Measurements from ENCODE around the gene SH3PXD2A. TPM values are rescaled to one million over a fixed set of nuclear protein-coding genes. Genes with fewer than 3 reads are reported as not detected.
"Not testable (repeated sequence)": the region's sequence is repeated elsewhere in the genome, so short reads cannot be mapped to it uniquely, and the experiment has no call there.

The SH3PXD2A gene
- total RNA-seq, 2 experiments from 2014 or later = 7.8 to 8.5 TPM

DNA sequence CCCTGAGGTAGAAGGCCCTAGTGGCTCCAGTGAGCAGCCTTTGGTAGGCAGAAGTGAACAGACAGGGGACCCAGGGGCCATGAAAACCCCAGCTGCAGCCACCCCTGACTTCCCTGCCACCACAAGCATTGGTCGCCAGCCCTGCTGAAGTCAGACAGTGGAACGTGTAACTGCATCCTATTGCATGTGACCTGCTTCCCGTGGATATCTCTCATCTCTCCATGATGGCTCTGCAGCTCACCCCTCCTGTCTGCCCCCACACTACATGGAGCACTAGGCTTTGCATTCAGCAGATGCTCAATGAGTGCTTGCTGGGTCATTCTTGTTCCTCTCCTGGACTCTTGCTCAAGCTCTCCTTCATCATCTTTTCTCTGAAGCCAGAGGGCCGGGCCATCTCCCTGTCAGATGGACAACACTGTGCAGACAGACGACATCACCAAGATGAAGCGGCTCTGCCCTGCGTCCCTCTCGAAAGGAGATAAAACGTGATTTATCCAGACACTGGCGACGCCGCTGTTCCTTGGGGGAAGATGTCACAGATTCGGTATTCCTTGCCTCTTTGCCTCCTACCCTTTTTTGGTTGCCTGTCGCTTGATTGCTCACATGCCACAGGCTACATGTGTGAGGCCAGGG, 117.5 kb downstream of the SH3PXD2A start:
- H3K27ac Mint-ChIP-seq = no peak overlapping the region
- no peaks in the 10 kb centered on the region for H3K27me3 Mint-ChIP-seq (ENCODE audit: low read depth)
- DNase-seq = no peak
- intact Hi-C loops (cut with micrococcal nuclease) = no loop called here
- CTCF ChIA-PET = interaction anchor here (0.9 to 1.3 kb wide), 2 partner anchors 14 to 24 kb away, joined by 3 read pairs; no protein-coding TSS in a partner anchor
- no peaks in the 10 kb centered on the region for H3K4me1 Mint-ChIP-seq (ENCODE audit: low read depth)
- H3K4me3 Mint-ChIP-seq = no peak overlapping the region
- H3K9me3 Mint-ChIP-seq = no peaks in the 10 kb centered on the region
- H3K36me3 Mint-ChIP-seq (ENCODE audit: low read depth) = no peaks in the 10 kb centered on the region

DNA sequence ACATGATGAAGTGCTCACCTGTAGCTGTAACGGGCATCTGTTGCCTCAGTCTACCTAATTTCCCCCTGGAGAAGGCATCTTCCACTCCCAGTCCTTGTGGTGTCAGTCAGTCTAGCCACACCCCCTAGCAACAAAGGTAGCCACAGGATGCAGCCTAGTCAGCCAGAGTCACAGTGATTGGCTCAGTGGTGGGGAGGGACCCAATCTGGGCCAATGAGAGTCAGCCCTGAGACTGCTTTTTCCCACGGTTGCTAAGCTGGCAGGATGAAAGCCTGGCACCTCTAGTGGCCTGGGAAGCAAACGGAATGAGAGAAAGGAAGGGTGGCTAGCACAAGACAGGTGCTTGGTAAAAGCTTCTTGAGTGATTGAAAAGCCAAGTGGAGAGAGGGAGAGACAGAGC, 118.6 kb downstream of the SH3PXD2A start:
- H3K4me3 Mint-ChIP-seq = no peak overlapping the region
- no peaks in the 10 kb centered on the region for H3K36me3 Mint-ChIP-seq (ENCODE audit: low read depth)
- no peaks in the 10 kb centered on the region for H3K9me3 Mint-ChIP-seq
- intact Hi-C loops (cut with micrococcal nuclease) = no loop called here
- H3K27ac Mint-ChIP-seq = no peak overlapping the region
- CTCF ChIA-PET = interaction anchor here (0.5 to 1.3 kb wide), 3 partner anchors 16 to 184 kb away, joined by 3 read pairs; no protein-coding TSS in a partner anchor
- no peaks in the 10 kb centered on the region for H3K27me3 Mint-ChIP-seq (ENCODE audit: low read depth)
- no peaks in the 10 kb centered on the region for H3K4me1 Mint-ChIP-seq (ENCODE audit: low read depth)
- peak; percentile 18 for DNase-seq

DNA sequence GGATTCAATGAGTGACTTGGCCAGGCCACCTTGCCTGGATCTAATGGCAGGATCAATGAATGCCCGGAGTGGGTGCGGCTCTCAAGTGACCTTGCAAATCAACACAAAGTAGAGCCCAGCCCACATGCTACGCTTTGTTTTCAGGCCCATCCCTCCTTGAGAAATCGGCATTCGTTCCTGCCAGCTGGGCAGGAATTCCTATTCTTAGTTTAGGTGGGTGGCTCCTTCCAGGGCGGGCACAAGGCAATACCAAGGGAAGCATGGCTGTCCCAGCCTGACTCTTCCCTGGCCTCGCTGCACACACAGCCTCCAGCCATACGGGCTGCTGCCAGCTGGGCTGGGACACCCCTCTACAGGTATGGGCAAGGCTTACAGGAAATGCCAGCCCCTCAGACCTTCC, 119.3 kb downstream of the SH3PXD2A start:
- no peak for DNase-seq
- CTCF ChIA-PET = no interaction called here

DNA sequence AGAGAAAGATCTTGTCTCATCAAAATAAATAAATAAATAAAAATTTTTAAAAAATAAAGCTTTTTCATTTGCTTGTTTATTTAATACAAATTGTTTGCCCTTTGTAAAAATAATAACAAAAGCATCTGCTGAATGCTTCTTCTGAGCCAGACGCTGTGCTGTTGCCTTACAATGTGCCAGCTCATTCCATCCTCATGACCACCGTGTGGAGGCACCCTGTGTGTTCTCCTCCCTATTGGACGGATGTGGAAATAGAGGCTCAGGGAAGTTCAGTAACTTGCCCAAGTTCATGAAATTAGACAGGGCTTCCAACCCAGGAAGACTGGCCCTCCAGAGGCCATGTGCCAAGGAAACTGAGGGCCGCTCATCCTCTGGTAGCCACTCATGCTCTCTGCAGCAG, 120.6 kb downstream of the SH3PXD2A start:
- H3K9me3 Mint-ChIP-seq = no peaks in the 10 kb centered on the region
- CTCF ChIA-PET = interaction anchor here (0.8 to 2.9 kb wide), 3 partner anchors 17 to 140 kb away, joined by 3 to 7 read pairs (median 5); no protein-coding TSS in a partner anchor
- H3K27me3 Mint-ChIP-seq (ENCODE audit: low read depth) = no peaks in the 10 kb centered on the region
- H3K4me3 Mint-ChIP-seq = no peak overlapping the region
- no peaks in the 10 kb centered on the region for H3K36me3 Mint-ChIP-seq (ENCODE audit: low read depth)
- intact Hi-C loops (cut with micrococcal nuclease) = no loop called here
- DNase-seq = no peak
- no peak overlapping the region for H3K27ac Mint-ChIP-seq
- no peaks in the 10 kb centered on the region for H3K4me1 Mint-ChIP-seq (ENCODE audit: low read depth)

More for the DNA sequence above, 119.3 kb downstream of the SH3PXD2A start:
- Mint-ChIP-seq H3K36me3 (ENCODE audit: low read depth) (no peaks in the 10 kb centered on the region), H3K27ac (no peak overlapping the region), H3K9me3 (no peaks in the 10 kb centered on the region), H3K27me3 (ENCODE audit: low read depth) (no peaks in the 10 kb centered on the region), H3K4me3 (no peak overlapping the region), H3K4me1 (ENCODE audit: low read depth) (no peaks in the 10 kb centered on the region)
- intact Hi-C loops (cut with micrococcal nuclease) = no loop called here

DNA sequence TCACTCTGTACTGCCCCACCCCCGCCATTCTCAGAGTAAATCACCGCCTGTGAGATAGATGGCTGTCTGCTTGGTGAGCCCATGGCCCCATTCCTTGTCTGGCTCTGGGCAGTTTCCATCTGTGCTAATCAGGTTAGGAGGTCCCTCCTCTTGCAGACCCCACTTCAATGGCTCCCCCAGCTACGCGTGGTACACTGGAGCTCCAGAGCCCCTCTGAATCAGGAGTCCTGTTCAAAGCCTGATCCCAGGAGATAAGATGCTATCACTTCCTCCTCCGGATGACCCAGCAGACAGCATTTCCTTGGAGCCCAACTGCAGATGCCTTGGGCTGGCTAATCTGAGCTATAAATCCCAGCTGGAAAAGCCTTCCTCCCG, 122.3 kb downstream of the SH3PXD2A start:
- CTCF ChIA-PET = interaction anchor here (1.2 to 2.9 kb wide), 3 partner anchors 20 to 25 kb away, joined by 4 to 7 read pairs (median 6); no protein-coding TSS in a partner anchor
- H3K36me3 Mint-ChIP-seq (ENCODE audit: low read depth) = no peaks in the 10 kb centered on the region
- no peaks in the 10 kb centered on the region for H3K9me3 Mint-ChIP-seq
- no peak for DNase-seq
- intact Hi-C loops (cut with micrococcal nuclease) = no loop called here
- no peaks in the 10 kb centered on the region for H3K27me3 Mint-ChIP-seq (ENCODE audit: low read depth)
- no peaks in the 10 kb centered on the region for H3K4me1 Mint-ChIP-seq (ENCODE audit: low read depth)
- H3K27ac Mint-ChIP-seq = no peak overlapping the region
- H3K4me3 Mint-ChIP-seq = no peak overlapping the region

DNA sequence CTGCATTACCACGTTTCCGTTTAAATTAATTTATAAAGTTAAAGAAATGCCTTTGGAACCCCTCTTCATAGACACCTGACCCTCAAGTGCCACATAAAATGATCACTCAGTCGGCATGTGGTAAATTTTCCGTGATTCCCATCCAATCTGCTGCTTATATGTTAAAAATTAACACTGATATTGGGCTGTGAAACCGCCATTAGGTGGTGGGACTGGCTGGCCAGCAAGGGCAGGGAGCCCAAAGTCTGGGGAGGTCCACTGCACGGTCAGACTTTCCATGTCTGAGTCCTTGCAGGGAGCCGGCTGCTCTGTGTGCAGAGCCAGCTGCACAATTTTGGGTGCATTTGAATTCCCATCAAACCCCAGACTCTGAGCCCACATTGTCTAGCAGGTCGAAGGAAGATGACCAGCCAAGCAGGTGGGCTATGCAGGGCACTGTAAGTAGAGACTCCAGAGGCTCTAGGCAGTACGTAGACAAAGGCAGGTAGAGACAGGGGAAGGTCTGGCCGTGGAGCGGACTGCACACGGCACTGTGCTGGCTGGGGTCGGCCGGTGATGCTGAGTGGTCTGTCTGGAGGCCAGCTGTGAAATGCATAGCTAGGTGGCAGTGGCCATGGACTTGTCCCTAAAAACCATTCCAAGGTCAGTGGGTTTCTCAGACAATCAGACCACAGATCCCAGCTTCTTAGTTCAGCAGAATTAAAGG, 122.9 kb downstream of the SH3PXD2A start:
- Mint-ChIP-seq H3K36me3 (ENCODE audit: low read depth) (no peaks in the 10 kb centered on the region), H3K27ac (no peak overlapping the region), H3K4me3 (no peak overlapping the region), H3K9me3 (no peaks in the 10 kb centered on the region), H3K4me1 (ENCODE audit: low read depth) (no peaks in the 10 kb centered on the region), H3K27me3 (ENCODE audit: low read depth) (no peaks in the 10 kb centered on the region)
- intact Hi-C loops (cut with micrococcal nuclease) = no loop called here
- CTCF ChIA-PET = interaction anchor here (1.2 to 1.5 kb wide), 2 partner anchors 20 to 24 kb away, joined by 4 to 6 read pairs; no protein-coding TSS in a partner anchor
- no peak for DNase-seq

DNA sequence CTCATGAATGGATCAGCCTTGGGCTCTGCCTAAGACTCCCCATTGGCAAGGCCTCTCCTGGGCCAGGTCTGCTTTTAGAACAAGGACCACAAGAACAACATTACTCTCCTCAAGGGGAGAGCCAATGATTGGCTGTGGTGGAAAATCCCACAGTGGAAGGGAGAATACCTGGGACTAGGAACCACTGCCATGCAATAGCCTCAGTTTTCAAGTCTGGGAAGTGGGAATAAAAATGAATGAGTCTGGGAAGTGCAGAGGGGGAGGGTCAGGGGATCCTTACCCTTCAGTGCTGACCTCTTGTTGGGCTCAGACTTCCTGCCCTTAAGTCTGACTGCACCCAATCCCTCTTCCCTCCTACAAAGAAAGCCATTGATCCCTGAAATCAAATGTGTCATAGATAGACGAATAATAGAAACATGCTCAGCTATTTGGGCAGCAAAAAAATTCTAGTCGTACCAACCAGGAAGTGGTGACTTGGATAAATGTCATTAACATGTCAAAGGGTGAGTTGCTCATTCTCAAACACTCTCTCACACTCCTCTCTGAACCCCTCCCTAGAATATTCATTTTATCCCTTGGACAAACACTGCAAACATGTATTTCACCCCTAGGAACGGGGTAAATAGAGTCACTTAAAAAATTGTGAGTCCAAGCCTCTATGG, 123.6 kb downstream of the SH3PXD2A start:
- H3K9me3 Mint-ChIP-seq = no peaks in the 10 kb centered on the region
- H3K27me3 Mint-ChIP-seq (ENCODE audit: low read depth) = no peaks in the 10 kb centered on the region
- H3K27ac Mint-ChIP-seq = no peak overlapping the region
- intact Hi-C loops (cut with micrococcal nuclease) = no loop called here
- CTCF ChIA-PET = interaction anchor here (1.5 kb wide), 1 partner anchor 19 kb away, joined by 6 read pairs; no protein-coding TSS in a partner anchor
- DNase-seq = no peak
- no peak overlapping the region for H3K4me3 Mint-ChIP-seq
- no peaks in the 10 kb centered on the region for H3K36me3 Mint-ChIP-seq (ENCODE audit: low read depth)
- no peaks in the 10 kb centered on the region for H3K4me1 Mint-ChIP-seq (ENCODE audit: low read depth)

DNA sequence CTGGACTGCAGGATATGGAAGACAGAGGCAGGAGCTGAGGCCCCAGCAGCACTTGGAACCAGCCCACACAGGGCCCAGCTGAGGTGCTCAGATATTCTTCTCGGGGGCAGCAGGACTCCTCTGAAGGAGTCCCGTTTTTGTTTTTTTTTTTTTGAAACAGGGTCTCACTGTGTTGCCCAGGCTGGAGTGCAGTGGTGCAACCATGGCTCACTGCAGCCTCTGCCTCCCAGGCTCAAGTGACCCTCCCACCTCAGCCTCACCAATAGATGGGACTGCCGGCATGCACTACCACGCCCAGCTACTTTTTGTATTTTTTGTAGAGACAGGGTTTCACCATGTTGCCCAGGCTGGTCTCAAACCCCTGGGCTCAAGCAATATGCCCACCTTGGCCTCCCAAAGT, 124.3 kb downstream of the SH3PXD2A start:
- H3K4me1 Mint-ChIP-seq (ENCODE audit: low read depth); H3K27ac Mint-ChIP-seq; H3K36me3 Mint-ChIP-seq (ENCODE audit: low read depth); DNase-seq; H3K4me3 Mint-ChIP-seq; H3K27me3 Mint-ChIP-seq (ENCODE audit: low read depth); H3K9me3 Mint-ChIP-seq; intact Hi-C loops (cut with micrococcal nuclease): not testable (repeated sequence)
- CTCF ChIA-PET = interaction anchor here (1.0 to 1.6 kb wide), 2 partner anchors 124 to 127 kb away, joined by 3 to 4 read pairs; no protein-coding TSS in a partner anchor

DNA sequence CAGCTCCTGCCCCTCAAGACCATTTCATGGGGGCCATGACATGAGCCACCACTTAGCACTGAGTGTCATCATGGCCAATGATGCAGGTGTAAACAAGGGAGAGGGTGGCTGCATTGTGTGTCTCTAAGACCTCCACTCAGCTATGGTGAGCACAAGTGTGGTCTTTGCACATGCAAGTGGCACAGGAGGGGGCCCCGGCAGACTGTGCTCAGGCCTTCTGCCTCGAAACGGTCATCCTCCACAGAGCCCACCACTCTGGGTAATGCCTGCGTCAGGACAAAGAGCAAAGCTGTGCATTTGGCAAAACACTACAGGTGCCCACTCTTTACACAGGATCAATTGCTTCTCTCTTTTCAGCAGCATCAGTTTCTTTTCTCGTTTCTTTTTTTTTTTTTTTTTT, 125.5 kb downstream of the SH3PXD2A start:
- Mint-ChIP-seq H3K36me3 (ENCODE audit: low read depth) (no peaks in the 10 kb centered on the region), H3K27me3 (ENCODE audit: low read depth) (no peaks in the 10 kb centered on the region), H3K4me1 (ENCODE audit: low read depth) (no peaks in the 10 kb centered on the region), H3K4me3 (no peak overlapping the region), H3K27ac (no peak overlapping the region), H3K9me3 (no peaks in the 10 kb centered on the region)
- intact Hi-C loops (cut with micrococcal nuclease) = no loop called here
- CTCF ChIA-PET = interaction anchor here (1.0 to 2.2 kb wide), 4 partner anchors 15 to 129 kb away, joined by 3 to 5 read pairs (median 4); no protein-coding TSS in a partner anchor
- no peak for DNase-seq

DNA sequence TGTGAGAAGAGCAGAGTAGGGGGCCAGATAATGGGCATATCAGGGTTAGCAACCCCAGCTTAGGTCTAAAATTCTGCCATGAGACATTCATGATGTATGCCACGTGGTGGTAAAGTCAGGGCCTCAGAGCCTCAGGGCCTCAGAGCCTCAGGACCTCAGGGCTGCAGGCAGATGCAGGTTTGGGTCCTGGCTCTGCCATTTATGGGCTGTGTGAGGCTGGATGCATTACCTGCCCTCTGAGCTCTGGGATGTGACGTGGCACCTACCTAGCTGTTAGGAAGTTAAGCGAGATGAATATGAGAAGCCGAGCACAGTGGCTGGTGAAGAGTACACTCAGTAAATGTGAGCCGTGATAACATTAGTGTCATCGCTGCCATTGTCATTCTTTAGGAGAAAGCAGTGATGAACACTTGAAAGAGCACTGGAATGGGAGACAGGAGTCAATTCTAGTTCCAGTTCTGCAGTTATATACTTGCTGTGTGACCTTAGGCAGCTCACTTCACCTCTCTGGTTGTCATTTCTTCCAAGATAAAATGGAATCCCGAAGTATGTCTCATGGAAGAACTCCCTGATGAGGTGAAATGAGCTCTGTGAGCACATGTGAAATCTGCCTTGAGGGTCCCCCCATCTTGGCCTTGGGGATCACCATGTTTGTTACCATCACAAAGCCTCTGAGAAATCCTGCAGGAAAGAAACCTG, 127.2 kb downstream of the SH3PXD2A start:
- Mint-ChIP-seq H3K36me3 (ENCODE audit: low read depth) (no peaks in the 10 kb centered on the region), H3K27me3 (ENCODE audit: low read depth) (no peaks in the 10 kb centered on the region), H3K9me3 (no peaks in the 10 kb centered on the region), H3K4me3 (no peak overlapping the region), H3K4me1 (ENCODE audit: low read depth) (no peaks in the 10 kb centered on the region), H3K27ac (no peak overlapping the region)
- CTCF ChIA-PET = interaction anchor here (0.6 to 2.2 kb wide), 3 partner anchors 14 to 284 kb away, joined by 3 to 5 read pairs (median 4); no protein-coding TSS in a partner anchor
- no peak for DNase-seq
- intact Hi-C loops (cut with micrococcal nuclease) = no loop called here

DNA sequence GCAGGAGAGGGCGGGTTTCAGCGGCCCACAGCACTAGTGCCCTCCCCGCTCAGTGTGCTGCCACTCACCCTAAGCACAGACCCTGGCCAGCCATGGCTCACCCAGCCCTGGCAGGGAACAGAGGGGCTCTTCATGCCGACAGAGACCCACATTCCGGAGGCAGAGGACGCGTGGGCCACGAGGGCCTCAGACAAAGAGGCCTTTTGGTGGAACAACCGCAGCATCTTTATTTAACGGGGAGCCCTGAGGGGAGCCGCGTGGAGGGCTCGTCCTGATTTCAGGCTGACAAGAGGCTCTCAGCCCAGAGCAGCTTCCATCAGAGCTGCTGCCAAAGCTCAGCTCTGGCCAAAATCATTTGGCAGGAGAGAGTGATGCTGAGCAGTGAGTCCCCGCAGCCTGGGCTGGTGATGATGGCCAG, 127.8 kb downstream of the SH3PXD2A start:
- CTCF ChIA-PET = no interaction called here
- intact Hi-C loops (cut with micrococcal nuclease) = no loop called here
- Mint-ChIP-seq H3K4me3 (no peak overlapping the region), H3K4me1 (ENCODE audit: low read depth) (no peaks in the 10 kb centered on the region), H3K9me3 (no peaks in the 10 kb centered on the region), H3K27ac (no peak overlapping the region), H3K27me3 (ENCODE audit: low read depth) (no peaks in the 10 kb centered on the region), H3K36me3 (ENCODE audit: low read depth) (no peaks in the 10 kb centered on the region)
- DNase-seq = no peak

DNA sequence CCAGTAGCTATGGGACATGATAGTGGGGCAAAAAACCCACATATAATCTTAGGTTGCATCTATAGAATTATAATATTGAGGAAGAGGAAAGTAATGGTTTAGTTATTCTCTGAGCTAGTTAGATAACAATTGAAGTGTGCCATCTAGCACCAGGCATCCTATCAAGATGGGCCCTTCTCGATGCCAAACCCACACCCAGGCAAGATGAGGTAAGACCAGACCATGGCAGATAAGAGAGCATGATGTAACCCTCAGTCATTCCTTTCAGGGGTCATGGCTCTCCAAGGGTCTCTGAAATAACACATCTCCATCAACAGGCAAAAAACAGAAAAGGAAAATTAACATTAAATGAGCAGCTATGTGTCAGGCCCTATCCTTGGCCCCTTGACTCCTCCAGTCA, 128.7 kb downstream of the SH3PXD2A start:
- intact Hi-C loops (cut with micrococcal nuclease) = no loop called here
- no peaks in the 10 kb centered on the region for H3K9me3 Mint-ChIP-seq
- no peaks in the 10 kb centered on the region for H3K36me3 Mint-ChIP-seq (ENCODE audit: low read depth)
- H3K27ac Mint-ChIP-seq = no peak overlapping the region
- CTCF ChIA-PET = interaction anchor here (0.6 to 1.4 kb wide), 2 partner anchors 18 to 26 kb away, joined by 3 to 5 read pairs; no protein-coding TSS in a partner anchor
- no peak for DNase-seq
- H3K4me1 Mint-ChIP-seq (ENCODE audit: low read depth) = no peaks in the 10 kb centered on the region
- H3K27me3 Mint-ChIP-seq (ENCODE audit: low read depth) = no peaks in the 10 kb centered on the region
- H3K4me3 Mint-ChIP-seq = no peak overlapping the region

All from activated naive CD4-positive, alpha-beta T cell treated with anti-CD3 and anti-CD28 coated beads for 36 hours (primary cell).